Spleen (tissue), 7 donors: ENCODE results near the gene KSR2.

Source experiments
- CTCF ChIP-seq, 11 experiments: fragments of 200-600 bp in 7 of 11; fragments of 450-650 bp in 4 of 11; sonication (generic) in 4 of 11; IDR thresholded peaks in 8 of 11; conservative IDR thresholded peaks in 3 of 11; 1 replicate in 7 of 11; 2 replicates in 4 of 11; pipeline versions ENCODE4 v1.4.0 to v1.8.0; 2016 to 2021; ENCODE audit warnings: antibody characterized with exemption in 11 of 11, inconsistent platforms in 4 of 11, mild to moderate bottlenecking in 1 of 11
- POLR2A ChIP-seq, 3 donors: fragments of 450-650 bp; IDR thresholded peaks; one replicate each; pipeline ENCODE4 v1.5.1; 2017; ENCODE audit warnings: antibody characterized with exemption in 3 of 3, mild to moderate bottlenecking in 1 of 3
- POLR2AphosphoS5 ChIP-seq, 3 donors: sonication (generic); formaldehyde crosslinking; IDR thresholded peaks; one replicate each; pipeline ENCODE4 v1.5.1; 2017; ENCODE audit warnings: antibody characterized with exemption in 3 of 3
- donor health status: DM: no; HTN: no; CAD: no; lungs with moderate emphysema.
- donor health status: DM: no; HTN: no; CAD: no.
- donor health status: DM: no; HTN: no; CAD: no.

GRCh38 chr12:117506333-117506732 is 462.5 kb downstream of the KSR2 start:
- TF ChIP-seq CTCF (IDR thresholded peaks at IDR 0.05 in 8 of 11, conservative IDR thresholded peaks at IDR 0.05 in 3 of 11) (no peak), POLR2A (IDR thresholded peaks at IDR 0.05) (no peak), POLR2AphosphoS5 (IDR thresholded peaks at IDR 0.05) (no peak)
